AG09309 (cell line): ENCODE results near the gene TM9SF2.
"Not testable (repeated sequence)": the region's sequence is repeated elsewhere in the genome, so short reads cannot be mapped to it uniquely, and the experiment has no call there.

Experiments
- DNase-seq: peaks from one replicate; pipeline ENCODE4 v3.0.0-alpha.2; 2010; ENCODE audit warnings: low read depth
- H3K4me3 ChIP-seq: 2 replicates; pipeline ENCODE4 v1.5.1; 2011; ENCODE audit warnings: mild to moderate bottlenecking, low read depth, low read length, moderate library complexity; ENCODE audit not compliant: control insufficient read depth
- TF ChIP-seq, protein P1 (sequence below): IDR thresholded peaks from 2 replicates; pipeline ENCODE4 v1.5.1; 2011; ENCODE audit warnings: mild to moderate bottlenecking, low read depth, low read length, inconsistent platforms; ENCODE audit not compliant: insufficient read depth, control insufficient read depth; ENCODE audit errors: missing control alignments

The TM9SF2 gene, protein sequence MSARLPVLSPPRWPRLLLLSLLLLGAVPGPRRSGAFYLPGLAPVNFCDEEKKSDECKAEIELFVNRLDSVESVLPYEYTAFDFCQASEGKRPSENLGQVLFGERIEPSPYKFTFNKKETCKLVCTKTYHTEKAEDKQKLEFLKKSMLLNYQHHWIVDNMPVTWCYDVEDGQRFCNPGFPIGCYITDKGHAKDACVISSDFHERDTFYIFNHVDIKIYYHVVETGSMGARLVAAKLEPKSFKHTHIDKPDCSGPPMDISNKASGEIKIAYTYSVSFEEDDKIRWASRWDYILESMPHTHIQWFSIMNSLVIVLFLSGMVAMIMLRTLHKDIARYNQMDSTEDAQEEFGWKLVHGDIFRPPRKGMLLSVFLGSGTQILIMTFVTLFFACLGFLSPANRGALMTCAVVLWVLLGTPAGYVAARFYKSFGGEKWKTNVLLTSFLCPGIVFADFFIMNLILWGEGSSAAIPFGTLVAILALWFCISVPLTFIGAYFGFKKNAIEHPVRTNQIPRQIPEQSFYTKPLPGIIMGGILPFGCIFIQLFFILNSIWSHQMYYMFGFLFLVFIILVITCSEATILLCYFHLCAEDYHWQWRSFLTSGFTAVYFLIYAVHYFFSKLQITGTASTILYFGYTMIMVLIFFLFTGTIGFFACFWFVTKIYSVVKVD

DNA sequence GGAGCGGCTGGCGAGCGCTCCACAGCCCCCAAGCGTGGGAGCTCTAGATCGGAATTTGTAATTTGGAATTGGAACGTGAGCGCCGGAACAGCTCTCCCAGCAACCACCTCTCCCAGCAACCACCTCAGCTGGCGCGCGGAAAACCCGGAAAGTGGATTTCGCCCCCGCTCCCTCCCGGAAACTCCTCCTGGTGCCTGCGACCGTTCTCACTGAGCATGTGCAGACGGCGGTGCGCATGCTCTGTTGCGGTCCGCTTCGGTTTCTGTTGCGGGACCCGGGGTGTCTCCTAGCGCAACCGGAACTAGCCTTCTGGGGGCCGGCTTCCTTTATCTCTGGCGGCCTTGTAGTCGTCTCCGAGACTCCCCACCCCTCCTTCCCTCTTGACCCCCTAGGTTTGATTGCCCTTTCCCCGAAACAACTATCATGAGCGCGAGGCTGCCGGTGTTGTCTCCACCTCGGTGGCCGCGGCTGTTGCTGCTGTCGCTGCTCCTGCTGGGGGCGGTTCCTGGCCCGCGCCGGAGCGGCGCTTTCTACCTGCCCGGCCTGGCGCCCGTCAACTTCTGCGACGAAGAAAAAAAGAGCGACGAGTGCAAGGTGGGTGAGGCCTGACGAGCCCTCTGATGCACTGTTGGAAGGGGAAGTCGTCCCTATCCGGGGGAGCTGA is at the start of gene TM9SF2:
TM9SF2 (plus strand) TSS at position 289 of the 664 bp plus-strand sequence; CDS start at position 424, 135 bp downstream.
- peak; percentile 89 for DNase-seq
- peak within 1 kb of the TSS; percentile 85 for H3K4me3 ChIP-seq
- TF ChIP-seq, protein P1, sequence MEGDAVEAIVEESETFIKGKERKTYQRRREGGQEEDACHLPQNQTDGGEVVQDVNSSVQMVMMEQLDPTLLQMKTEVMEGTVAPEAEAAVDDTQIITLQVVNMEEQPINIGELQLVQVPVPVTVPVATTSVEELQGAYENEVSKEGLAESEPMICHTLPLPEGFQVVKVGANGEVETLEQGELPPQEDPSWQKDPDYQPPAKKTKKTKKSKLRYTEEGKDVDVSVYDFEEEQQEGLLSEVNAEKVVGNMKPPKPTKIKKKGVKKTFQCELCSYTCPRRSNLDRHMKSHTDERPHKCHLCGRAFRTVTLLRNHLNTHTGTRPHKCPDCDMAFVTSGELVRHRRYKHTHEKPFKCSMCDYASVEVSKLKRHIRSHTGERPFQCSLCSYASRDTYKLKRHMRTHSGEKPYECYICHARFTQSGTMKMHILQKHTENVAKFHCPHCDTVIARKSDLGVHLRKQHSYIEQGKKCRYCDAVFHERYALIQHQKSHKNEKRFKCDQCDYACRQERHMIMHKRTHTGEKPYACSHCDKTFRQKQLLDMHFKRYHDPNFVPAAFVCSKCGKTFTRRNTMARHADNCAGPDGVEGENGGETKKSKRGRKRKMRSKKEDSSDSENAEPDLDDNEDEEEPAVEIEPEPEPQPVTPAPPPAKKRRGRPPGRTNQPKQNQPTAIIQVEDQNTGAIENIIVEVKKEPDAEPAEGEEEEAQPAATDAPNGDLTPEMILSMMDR = no peak

DNA sequence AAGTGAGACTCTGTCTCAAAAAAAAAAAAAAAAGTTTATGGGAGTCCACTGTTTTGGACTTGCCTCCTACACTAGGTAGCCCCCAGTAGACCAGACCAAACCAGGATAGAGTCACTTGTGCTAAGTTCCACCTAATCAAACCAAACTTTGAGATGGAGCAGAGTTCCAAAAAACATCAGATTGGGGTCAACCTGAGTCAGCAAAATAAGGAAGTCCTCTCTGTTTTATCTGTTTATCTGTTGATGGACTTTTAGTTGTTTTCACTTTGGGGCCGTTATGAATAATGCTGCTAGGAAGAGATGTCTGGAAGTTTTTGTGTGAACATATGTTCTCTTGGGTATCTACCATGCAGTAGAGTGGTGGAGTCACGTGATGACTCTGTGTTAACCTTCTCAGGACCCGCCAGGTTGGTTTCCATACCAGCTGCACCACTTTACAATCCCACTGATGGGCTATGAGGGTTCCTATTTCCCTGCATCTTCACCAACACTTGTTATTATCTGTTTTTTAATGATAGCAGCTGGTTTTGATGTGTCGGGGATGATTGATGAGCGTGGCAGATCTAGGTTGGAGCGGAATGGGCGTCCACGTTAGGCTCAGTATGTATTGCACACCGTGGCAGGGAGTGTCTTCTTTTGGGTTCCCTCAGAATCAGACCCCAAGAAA is 46.6 kb upstream of the TM9SF2 start:
- TF ChIP-seq, protein P1 = no peak
- H3K4me3 ChIP-seq = no peak overlapping the region
- no peak for DNase-seq

DNA sequence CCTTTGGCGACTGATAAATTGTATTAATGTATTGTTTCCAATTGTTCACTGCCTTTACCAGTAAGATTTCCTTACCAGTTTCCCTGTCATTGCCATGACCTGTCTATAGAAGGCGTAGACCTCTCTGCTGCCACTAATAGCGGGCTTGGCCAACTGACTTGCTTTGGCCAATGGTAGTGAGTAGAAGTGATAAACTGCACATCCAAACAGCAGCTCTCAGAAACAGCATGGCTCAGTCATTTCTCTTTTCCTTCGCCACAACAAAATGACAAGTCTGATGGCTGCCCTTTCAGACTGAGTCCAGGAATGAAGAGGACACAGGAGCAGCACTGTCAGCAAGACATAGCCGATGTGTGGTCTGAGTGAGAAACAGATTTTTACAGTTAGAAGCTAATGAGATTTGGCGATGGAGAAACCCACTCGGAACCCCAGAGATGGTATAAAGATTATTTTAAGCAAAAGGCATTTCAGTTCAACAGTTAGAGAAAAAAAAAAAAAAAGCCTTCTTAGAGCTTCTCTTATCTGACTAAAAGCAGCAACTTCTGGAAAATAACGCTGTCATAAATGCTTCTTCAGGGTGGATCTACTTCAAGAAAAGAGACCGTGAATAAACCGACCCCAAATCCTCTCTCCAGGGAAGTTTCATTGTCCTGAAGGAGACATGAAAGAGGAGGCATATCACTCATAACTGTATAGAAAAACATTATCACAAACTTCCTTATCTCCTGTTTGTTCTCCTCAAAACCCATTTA is 42.0 kb upstream of the TM9SF2 start:
- no peak for DNase-seq
- no peak overlapping the region for H3K4me3 ChIP-seq
- TF ChIP-seq, protein P1 = no peak

DNA sequence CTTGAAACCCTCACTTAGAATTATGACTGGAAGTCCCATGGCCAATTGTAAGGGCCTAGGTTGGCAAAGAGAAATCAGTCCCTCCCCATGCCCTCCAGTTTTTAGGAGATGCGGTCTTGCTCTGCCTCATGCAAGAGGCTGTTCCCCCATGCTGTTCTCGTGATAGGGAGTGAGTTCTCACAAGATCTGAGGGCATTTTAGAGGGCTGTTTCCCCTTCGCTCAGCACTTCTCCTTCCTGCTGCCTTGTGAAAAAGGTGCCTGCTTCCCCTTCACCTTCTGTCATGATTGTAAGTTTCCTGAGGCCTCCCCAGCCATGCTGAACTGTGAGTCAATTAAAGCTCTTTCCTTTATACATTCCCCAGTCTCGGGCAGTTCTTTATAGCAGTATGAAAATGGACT is 40.5 kb upstream of the TM9SF2 start:
- DNase-seq, H3K4me3 ChIP-seq: not testable (repeated sequence)

DNA sequence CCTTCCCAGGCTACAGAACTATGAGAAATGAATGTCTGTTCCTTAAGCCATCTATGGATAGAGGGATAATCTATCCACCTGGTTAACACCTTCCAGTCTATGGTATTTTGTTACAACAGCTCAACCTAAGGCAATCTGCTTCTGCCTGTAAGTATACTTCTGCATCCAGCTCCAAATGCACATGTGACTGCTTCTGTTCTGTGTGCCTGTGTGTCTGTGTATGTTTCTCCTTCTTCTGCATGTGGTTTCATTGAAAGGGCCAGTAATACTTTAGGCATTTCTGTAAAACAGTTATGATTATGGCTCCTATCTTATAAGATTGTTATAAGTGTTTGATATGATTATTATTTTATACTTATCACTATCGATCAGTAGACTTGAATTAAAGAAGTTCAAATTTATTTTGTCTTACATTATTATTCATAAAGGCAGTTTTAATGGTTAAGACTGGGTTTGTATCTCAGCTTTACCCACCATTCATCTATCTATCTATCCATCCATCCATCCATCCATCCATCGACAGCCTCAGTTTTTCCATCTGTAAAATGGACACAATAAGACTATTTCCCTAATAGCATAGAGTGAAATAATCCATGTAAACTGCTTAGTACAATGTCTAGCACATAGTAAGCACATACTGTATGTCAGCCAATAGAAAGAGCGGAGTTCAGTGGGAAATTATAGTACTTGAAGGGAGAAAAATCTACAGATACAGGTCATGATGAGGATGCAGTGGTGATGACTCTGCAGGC is 37.5 kb upstream of the TM9SF2 start:
- H3K4me3 ChIP-seq = no peak overlapping the region
- TF ChIP-seq, protein P1 = no peak
- DNase-seq = no peak

DNA sequence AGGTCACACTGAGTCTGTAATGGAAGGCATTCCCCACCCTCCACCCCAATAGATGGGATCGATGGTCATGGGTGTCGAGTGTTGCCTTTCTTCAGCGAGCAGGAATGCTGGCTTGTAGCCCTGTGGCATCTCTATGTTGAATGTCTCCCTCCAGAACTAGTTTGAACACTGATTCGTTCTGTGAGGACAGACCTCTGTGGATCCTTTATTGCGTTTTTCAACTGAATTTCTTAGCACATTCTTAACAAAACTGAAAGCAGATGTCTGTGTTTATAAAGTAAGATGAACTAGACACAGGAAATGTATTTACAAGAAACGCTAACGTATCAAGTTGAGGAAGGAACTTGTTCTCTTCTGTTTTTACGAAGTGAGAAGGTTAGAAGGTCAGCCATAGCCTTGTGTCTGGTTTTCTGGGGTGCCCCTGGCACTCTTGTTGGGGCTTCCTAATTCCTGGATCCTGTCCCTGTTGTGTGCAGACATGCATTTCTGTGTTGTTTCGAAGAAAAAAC is 36.8 kb upstream of the TM9SF2 start:
- H3K4me3 ChIP-seq = no peak overlapping the region
- DNase-seq = peak; percentile 50
- TF ChIP-seq, protein P1 = no peak
